Measurements from ENCODE around the gene SPRY4. TPM values are rescaled to one million over a fixed set of nuclear protein-coding genes. Genes with fewer than 3 reads are reported as not detected.

Gene SPRY4
- polyA plus RNA-seq, 2 of the 4 experiments (the other 2 are of a cell fraction): 3.4 to 5.7 TPM

GRCh38 chr5:142314109-142314508 lies 10.7 kb downstream of the SPRY4 start:
- no peak for DNase-seq (ENCODE audit: low read depth in 1 of 2, low spot score in 1 of 2)
- POLR2A ChIA-PET: no interaction called here
- no peak for ATAC-seq
- 91% methylated on average over 16 of the region's 20 CpGs for WGBS (ENCODE audit: missing lambda C conversion rate)
- Histone ChIP-seq H3K4me1 (peaks cover under 1% of the 10 kb centered on the region; the same call in 2 of the 3 replicates), H3K4me2 (no peak overlapping the region), H3K4me3 (no peak overlapping the region), H3K27ac (no peak overlapping the region), H3K9me3 (no peaks in the 10 kb centered on the region)
- CTCF ChIA-PET: no interaction called here
- no peak for FAIRE-seq
- TF ChIP-seq SMC3 (IDR thresholded peaks at IDR 0.05) (no peak), HMGXB4 (CRISPR knock-in tag; IDR thresholded peaks at IDR 0.05; ENCODE audit: borderline replicate concordance) (no peak), HOXB13 (CRISPR knock-in tag; IDR thresholded peaks at IDR 0.05; ENCODE audit: low read depth) (no peak), NPAS2 (CRISPR knock-in tag; IDR thresholded peaks at IDR 0.05; ENCODE audit: borderline replicate concordance) (no peak)

- no peak for FAIRE-seq
- no peaks in the 10 kb centered on the region for H3K9me3 ChIP-seq
- ATAC-seq: no peak
- TF ChIP-seq RFX5 (IDR thresholded peaks at IDR 0.05) (no peak), E2F6 (IDR thresholded peaks at IDR 0.05; ENCODE audit: borderline replicate concordance, low read depth) (no peak), TP53 (CRISPR knock-in tag; IDR thresholded peaks at IDR 0.05) (no peak)
- 94% methylated on average over 3 of the region's 4 CpGs for WGBS (ENCODE audit: missing lambda C conversion rate)
- no peak for DNase-seq (ENCODE audit: low read depth in 1 of 2, low spot score in 1 of 2)
- H3K4me2 ChIP-seq: no peak overlapping the region
- ChIA-PET POLR2A (interaction anchor here (0.6 kb wide), 1 partner anchor 44 kb away, joined by 6 read pairs; no protein-coding TSS in a partner anchor), CTCF (interaction anchor here (1.8 kb wide), 1 partner anchor 9 kb away, joined by 5 read pairs; no protein-coding TSS in a partner anchor)
- no peak overlapping the region for H3K4me3 ChIP-seq
- H3K27ac ChIP-seq: no peak overlapping the region
- H3K4me1 ChIP-seq: no peaks in the 10 kb centered on the region; the same call in 2 of the 3 replicates
Measured at GRCh38 chr5:142313682-142314081, 11.1 kb downstream of the SPRY4 start.

- ChIA-PET POLR2A (interaction anchor here (0.6 kb wide), 1 partner anchor 44 kb away, joined by 6 read pairs; no protein-coding TSS in a partner anchor), CTCF (interaction anchor here (1.8 kb wide), 1 partner anchor 9 kb away, joined by 5 read pairs; no protein-coding TSS in a partner anchor)
- no peak overlapping the region for H3K4me3 ChIP-seq
Measured at GRCh38 chr5:142313275-142313674, 11.5 kb downstream of the SPRY4 start.

GRCh38 chr5:142312399-142312798 lies 12.4 kb downstream of the SPRY4 start:
- WGBS (ENCODE audit: missing lambda C conversion rate): 92% methylated on average over 5 of the region's 5 CpGs
- CTCF ChIA-PET: interaction anchor here (1.3 to 1.8 kb wide), 4 partner anchors 10 to 237 kb away, joined by 3 to 9 read pairs (median 4); partner anchors contain the start of gene SPRY4
- H3K4me3 ChIP-seq: no peak overlapping the region
- no peaks in the 10 kb centered on the region for H3K4me1 ChIP-seq
- FAIRE-seq: no peak
- H3K4me2 ChIP-seq: no peak overlapping the region
- POLR2A ChIA-PET: interaction anchor here (0.5 kb wide), 1 partner anchor 17 kb away, joined by 5 read pairs; no protein-coding TSS in a partner anchor
- no peaks in the 10 kb centered on the region for H3K9me3 ChIP-seq
- no peak for DNase-seq (ENCODE audit: low read depth in 1 of 2, low spot score in 1 of 2)
- TF ChIP-seq HMGXB4 (CRISPR knock-in tag; IDR thresholded peaks at IDR 0.05; ENCODE audit: borderline replicate concordance): no peak
- no peak for TF ChIP-seq REST (IDR thresholded peaks at IDR 0.05)
- no peak for ATAC-seq
- H3K27ac ChIP-seq: no peak overlapping the region

More at GRCh38 chr5:142313275-142313674, 11.5 kb downstream of the SPRY4 start:
- no peak overlapping the region for H3K4me2 ChIP-seq
- H3K27ac ChIP-seq: no peak overlapping the region
- FAIRE-seq: no peak
- no peak for DNase-seq (ENCODE audit: low read depth in 1 of 2, low spot score in 1 of 2)
- no peaks in the 10 kb centered on the region for H3K9me3 ChIP-seq
- no peak for TF ChIP-seq CBX8 (IDR thresholded peaks at IDR 0.05)
- TF ChIP-seq ZSCAN20 (CRISPR knock-in tag; IDR thresholded peaks at IDR 0.05): no peak
- TF ChIP-seq EP300 (IDR thresholded peaks at IDR 0.05): no peak
- TF ChIP-seq POLR2AphosphoS2 (conservative IDR thresholded peaks at IDR 0.05; ENCODE audit: low read length): no peak
- no peak for TF ChIP-seq PHF8 (IDR thresholded peaks at IDR 0.05; ENCODE audit: borderline replicate concordance, low read depth)
- no peak for TF ChIP-seq HOXA7 (CRISPR knock-in tag; IDR thresholded peaks at IDR 0.05)
- TF ChIP-seq FOSL2 (IDR thresholded peaks at IDR 0.05): no peak
- TF ChIP-seq FOSL2 (CRISPR knock-in tag; IDR thresholded peaks at IDR 0.05): no peak
- no peak for TF ChIP-seq NPAS2 (CRISPR knock-in tag; IDR thresholded peaks at IDR 0.05; ENCODE audit: borderline replicate concordance)
- 94% methylated on average over 10 of the region's 10 CpGs for WGBS (ENCODE audit: missing lambda C conversion rate)
- H3K4me1 ChIP-seq: no peaks in the 10 kb centered on the region; the same call in 2 of the 3 replicates
- ATAC-seq: no peak

Measured in A549 (cell line).